Inflammatory macrophage (primary cell): Measurements from ENCODE around the gene MCUB.

Source experiments
- DNase-seq, 2 donors: peaks; one replicate each; pipeline ENCODE4 v3.0.0-alpha.2; 2020 to 2022

Gene MCUB

GRCh38 chr4:109730619-109731545 is 170.8 kb downstream of the MCUB start:
- no peak for DNase-seq

- no peak for DNase-seq
Measured at GRCh38 chr4:109733728-109734127, 173.7 kb downstream of the MCUB start.

- DNase-seq = no peak
Measured at GRCh38 chr4:109735566-109736365, 175.7 kb downstream of the MCUB start.
